GM21529 (cell line): ENCODE results near the gene E2F4.

Experiments used
- ATAC-seq: cut with Tn5 transposase; IDR thresholded peaks from one replicate; pipeline ENCODE4 v1.9.1; 2021; ENCODE audit not compliant: unreplicated experiment

Gene E2F4

DNA sequence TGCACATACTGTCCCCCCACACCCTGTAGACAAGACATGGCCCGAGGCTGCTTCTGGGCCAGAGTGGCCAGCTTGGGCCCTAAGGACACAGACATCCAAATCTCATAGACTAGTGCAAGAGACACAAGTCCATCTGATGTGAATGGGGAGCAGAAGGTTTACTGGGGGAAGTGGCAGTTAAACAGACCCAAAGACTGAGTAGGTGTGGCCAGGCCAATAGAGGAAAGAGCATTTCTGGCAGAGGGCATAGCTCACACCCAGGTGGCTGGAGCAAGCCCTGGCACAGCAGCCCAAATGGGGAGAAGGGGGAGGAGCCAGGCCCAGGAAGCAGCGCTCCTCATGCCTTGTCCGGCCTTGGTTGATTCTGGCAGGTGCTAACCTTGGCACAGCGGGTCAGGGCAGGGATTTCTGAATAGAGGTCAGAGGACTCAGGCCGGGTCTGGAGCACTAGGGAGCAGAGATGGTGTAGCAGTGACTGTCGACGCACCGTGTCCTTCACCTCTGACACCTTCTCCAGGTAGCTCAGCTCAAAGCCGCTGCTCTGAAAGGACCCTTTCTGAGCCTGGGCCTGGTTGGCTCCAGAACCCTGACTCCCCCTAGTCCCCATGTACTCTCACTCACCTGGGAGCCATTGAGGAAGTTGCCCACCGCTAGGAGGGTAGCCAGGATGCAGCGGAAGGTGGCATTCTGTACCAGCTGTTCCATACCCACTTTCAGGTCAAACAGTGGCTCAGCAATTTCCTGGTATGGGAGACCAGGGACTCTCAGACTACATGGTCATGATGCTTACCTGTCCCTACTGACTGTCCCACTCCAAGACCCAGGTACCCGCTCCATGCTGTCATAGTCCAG lies 39.1 kb downstream of the E2F4 start:
- no peak for ATAC-seq

DNA sequence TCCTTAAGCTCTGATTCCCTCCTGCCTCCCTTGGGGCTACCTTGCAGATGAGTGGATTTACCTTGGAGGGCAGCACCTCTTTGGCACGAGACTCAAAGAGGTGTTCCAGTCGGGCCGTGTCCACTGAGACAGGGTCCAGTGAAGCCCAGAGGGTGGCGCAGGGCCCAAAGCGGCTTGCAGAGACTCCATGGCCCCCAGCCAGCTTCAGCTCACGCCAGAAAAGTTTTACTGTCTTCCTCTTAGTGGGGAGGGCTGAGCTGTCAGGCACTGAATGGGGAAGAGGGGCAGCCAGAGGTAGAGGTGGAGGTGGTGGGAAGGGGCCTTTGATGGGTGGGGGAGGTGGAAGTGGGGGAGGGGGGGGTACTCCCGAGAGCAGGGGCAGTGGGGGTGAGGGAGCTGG lies 41.6 kb downstream of the E2F4 start:
- ATAC-seq = no peak

DNA sequence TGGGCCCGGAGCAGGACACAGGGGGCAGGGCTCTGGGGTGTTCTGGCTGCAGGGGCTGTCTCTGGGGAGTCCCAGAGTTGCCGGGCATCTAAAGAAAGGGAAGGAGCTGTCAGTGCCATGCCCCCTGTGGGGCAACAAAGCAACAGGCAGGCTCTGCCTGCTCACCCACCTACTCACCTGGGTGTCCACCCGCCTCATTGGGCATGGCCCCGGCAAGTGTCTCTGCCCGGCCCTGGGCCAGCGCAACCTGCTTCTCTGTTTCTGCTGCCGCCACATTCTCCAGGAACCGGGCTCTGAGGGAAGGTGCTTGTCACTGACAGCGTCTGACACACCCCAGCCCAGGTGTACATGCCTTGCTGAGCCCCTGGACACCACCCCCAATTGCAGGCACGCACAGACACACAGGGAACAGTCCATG lies 42.2 kb downstream of the E2F4 start:
- ATAC-seq = no peak

DNA sequence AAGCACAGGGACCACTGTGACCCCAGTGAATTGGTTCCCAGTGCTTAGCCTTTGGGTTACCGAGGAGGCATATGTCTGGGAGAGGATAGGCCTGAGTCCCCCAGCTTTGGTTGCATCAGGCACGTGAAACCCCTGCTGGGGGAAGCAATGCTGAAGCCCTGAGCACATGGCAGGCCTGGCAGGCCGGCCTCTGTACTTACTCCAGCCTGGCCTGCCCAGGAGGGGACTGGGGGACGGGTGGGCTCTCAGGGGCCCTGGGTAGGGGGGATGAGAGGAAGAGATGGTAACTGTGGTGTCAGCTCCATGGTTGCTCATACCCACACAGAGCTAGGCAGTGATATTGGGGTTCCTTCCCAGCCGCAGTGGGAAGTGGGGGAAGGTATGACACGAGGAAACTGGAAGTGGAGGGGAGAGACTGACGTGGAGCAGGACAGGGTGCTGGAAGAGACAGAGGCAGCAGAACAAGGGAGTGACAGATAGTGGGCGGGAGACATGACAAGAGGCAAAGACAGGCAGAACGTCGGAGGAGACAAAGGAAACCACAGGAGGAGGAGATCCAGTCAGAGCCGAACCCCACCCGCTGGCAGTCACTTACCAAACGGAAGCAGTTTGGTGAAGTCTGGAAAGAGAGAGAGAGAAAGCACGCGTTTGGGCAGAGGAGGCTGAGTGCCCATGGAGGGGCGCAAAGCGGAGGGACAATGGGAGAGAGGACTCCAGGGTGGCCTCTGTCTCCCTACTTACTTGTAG lies 44.0 kb downstream of the E2F4 start:
- no peak for ATAC-seq

DNA sequence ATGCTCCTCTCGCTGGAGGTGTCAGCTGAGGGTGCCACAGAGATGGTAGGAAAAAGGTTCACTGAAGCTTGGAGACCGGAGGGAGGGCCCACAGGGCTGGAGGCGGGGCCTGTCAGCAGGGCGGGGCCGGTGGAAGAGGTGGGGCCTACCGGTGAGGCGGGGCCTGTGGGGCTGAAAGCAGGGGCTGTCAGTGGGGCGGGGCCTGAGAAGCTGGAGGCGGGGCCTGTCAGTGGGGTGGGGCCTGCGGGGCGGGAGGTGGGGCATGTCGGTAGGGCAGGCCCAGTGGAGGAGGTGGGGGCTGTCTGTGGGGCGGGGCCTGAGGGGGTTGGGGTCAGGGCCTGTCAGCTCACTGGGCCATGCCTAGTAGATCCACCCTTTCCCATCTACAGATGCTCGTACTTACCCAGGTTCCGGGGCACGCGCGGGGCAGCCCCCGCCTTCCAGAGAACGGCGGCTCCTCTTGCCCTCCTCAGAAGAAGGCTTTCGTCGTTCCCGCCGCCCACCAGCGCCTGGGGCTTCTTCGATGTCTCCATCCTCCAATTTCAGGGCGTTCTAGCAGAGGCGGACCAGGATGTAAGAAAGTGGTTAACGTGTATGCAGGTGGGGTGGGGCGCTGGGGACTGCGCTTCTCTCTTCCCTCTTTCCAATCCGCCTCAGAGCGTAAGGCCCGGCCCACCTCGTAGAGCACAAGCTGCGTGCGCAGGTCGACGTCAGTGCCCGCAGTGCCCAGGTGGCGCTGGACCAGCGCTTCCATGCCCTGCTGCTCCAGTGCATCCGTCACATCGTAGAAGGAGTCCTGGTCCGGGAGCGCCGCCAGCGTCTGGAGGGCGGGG lies 44.8 kb downstream of the E2F4 start:
- ATAC-seq = no peak

DNA sequence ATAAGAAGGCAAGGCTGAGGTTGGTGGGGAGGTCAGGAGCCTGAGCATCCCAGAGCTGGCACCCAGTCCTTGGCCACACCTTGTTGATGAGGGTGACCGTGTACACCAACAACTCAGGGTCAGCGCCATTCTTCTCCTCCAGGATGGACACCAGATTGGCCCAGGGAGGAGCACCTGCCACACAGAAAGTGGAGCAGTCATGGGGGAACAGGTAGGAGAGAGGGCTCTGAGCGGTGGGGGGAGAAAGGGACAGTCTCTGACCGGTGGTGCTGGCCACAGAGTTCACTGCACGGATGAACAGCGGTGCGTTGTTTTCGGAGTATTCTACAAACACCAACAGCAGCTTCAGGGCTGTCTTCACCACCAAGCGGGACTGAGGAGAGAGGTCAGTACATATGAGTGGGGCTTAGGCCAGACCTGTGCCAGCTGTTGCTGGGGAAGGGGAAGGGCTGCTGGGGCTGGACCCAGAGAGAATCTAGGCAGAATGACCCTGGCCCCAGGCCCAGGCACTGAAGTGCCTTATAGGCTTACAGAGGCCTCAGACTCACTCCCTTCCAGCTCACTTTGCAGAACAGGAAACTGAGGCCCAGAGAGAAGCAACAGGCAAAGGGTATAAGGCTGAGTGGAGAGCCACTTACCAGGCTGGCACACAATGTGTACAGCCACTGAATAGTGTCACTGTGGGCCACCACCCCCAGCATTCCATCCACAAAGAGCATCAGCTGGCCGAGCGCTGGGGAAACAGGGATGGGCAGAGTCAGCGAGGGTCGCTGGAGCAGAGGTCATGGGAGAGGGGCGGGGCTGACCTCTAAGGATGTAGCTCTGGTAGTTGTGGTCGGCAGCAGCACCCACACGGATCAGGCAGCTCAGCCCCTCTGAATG lies 45.7 kb downstream of the E2F4 start:
- no peak for ATAC-seq

DNA sequence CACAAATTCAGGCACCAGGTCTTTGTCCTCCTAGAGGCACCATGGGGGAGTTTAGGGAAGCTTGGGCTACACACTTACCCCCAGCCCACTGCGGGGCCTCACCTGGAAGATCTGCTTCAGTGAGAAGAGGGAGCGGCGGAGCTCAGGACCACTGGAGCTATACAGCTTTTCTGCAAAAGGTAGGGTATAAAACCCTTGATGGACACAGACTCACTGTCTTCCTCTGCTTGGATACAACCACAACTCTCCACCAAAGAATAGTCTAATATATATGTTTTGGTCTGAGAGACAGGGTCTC lies 46.3 kb downstream of the E2F4 start:
- ATAC-seq = no peak

DNA sequence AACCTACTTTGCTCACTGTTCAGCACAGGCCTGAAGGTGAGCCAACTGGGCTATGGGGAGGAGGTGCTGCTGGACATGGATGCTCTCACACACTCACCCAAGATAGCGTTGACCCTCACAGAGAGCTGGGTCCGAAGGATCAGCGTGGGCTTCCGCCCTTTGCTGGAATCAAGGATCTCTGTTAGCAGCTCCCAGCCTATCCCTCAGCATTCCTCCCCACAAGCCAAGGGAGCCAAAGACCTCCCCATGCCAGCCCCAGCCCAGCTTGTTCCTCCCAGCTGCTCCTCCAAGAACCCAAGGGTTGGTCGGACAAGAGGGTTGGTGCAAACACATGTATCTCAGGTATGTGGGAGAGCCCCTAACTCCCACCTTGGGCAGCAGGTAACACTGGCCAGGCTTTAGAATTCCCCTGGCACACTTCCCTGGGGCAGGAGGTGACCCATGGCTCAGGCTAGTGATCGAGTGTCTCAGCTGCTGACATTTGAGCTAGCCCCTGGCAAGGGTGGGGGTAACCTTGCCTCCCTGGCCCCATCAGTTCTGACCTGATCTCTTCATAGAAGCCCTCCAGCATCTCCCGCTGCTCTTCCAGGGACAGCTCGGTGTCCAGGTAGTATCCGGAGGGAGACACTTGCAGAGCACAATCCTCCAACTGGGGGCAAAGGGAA lies 47.0 kb downstream of the E2F4 start:
- ATAC-seq = no peak

DNA sequence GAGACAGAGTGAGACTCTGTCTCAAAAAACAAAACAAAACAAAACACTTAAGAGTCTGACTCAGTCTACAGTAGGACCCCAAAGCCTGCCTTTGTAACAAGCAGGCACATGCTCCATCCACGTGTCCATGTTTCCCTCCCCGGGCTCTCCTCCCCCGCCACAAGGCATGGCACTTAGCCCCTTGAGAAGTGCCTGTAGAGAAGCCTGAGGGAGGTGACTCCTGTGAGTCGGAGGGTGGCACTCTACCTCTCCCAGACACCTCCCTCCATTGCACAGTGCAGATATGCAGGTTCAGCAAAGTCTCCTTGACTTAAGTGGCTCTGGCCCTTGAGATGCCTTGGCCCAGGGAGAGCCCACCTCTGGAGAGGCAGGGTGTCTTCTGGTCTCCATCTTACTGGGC lies 48.6 kb downstream of the E2F4 start:
- ATAC-seq = no peak

DNA sequence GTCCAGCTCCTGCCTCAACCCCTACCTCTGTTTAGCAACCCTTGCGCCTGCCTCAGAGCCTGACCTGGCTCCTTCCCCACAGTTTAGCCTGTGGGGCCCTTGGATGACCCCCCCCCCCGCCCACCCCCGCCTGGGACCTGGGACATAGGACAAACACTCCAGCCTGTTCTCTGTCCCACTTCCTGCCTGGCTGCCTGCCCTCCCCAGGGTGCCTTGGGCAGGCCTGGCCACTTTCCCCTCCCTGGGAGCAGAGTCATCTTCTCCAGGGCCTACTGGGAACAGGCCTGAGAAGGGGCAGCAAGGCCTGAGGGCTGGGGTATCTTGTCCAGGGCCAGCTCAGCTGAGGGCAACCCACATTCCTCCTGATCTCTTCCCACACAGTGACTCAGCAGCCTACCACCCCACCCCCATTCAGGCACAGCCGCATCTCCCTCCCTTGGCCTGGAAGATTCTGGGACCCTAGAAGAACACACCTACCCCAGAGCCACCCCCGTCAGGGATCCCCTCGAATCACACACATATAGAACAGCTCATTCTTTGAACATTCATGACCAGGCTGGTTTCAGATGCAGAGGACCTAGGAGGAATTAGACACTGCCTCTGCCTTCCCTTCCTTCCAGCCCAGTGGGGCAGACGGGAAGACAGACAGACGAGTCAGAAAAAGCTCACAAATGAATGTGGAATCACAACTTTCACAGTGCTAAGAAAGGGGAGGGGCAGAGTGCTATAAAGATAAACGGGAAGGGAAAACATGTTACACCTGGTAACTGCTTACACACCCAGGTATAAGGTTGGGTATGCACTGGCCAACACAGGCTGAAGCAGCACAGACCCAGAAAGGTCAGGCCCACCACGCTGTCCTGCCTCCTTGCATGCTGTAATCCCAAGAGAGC lies 49.3 kb downstream of the E2F4 start:
- no peak for ATAC-seq

DNA sequence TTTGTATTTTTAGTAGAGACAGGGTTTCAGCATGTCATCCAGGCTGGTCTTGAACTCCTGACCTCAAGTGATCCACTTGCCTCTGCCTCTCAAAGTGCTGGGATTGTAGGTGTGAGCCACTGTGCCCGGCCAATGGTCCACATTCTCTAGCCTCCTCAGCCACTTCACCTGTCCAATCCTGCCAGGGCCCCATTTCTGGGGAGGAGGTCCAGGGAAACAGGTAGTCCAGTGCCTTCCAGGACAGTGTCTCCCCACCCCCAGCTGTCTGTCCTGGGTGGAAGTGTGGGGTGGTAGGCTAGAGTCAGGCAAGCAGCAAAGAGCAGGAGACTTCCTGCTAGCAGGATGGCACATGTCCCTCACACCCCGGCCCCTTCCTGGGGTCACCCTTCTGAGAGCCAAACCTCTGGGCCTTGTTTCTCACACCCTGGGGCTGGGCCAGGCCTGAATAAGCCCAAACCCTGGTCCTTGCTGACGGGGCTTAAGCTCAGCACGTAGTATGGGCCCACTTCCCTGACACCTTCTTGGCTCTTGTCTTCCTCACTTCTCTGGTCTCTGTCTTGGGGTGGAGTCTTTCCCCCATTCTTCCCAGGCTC lies 50.3 kb downstream of the E2F4 start:
- ATAC-seq = no peak

DNA sequence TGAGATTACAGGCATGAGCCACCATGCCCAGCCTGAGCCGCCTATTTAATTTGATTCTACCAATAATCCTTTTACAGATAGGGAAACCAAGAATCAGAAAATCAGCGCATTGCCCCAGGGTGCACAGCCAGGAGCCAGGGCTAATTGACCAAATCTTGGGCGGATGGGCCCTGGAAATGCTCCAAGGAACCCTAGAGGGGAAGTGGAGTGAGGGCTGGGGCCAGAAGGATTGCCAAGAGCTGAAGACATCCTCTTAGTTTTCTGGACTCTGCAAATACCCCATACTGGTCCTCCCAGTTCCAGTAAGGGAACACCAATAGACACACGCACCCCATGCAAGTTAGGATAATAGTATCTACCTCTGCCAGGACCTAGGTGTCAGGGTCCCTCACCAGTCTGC lies 51.5 kb downstream of the E2F4 start:
- no peak for ATAC-seq

DNA sequence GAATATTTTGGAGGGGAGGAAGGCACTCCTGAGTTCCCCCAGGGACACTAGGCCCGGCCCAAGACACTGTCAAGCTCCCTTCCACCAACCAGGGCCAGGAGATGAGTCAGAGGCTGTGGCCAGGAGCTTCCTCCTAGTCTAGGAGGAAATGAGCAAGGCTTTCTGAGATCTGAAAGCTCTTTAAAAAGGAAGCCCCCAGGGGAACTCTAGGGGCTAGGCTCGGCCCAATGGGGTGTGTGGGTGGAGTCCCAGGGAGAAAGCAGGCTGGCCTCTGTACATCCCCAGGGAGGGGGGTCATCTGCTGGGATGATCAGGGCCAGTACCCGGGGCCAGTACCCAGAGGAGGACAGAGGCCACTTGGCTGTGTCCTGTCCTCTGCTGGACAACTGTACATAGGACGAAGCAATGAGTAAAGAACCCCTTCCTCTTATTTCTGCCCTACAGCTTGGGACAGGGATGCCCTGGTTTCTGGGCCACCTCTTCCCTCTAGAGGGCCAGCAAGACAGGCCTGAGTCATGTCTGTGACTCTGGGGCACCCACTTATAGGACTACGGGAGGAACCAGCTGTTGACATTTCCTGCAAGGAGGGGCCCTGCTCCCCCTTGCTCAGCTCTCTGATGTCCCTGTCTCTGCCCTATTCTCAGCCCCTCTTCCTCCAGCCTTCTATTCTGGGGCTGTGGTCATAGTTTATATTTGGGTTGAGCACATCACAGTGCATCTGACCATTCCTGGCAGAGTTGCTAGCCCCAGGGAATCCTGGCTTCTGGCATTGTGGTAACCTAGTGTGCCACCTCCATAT lies 52.6 kb downstream of the E2F4 start:
- peak; percentile 54 for ATAC-seq

DNA sequence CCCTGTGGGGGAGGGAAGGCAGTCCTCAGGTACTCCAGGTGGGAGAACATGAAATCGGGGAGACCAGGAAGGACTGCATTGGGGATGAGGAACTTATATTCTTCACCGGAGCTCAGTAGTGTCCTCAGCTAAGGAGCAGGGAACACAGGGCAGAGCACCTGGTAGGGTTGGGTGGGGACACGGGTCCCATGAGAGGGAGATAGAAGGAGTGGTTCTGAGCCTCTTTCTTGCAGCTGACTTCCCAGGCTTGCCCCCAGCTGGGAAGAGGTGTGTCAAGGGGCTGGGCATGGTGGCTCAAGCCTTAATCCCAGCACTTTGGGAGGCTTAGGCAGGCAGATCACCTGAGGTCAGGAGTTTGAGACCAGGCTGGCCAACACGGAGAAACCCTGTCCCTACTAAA lies 53.2 kb downstream of the E2F4 start:
- no peak for ATAC-seq

DNA sequence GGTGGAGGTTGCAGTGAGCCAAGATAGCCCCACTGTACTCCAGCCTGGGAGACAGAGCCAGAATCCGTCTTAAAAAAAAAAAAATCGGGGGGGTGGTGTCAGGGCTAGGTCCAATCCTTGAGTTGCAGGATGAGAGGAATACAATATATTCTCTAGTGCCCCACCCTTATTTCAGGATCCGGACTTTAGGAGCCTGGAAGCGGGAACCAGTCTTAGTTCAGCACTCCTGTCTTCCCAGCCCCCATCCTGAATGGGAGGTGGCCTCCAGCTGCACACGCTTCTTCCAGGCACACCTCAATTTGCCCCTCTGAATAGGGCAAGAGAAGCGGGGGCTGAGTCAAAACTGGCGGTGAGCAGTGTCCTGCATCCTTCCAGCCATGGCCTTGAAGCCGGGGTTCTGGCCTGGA lies 53.7 kb downstream of the E2F4 start:
- ATAC-seq = no peak

DNA sequence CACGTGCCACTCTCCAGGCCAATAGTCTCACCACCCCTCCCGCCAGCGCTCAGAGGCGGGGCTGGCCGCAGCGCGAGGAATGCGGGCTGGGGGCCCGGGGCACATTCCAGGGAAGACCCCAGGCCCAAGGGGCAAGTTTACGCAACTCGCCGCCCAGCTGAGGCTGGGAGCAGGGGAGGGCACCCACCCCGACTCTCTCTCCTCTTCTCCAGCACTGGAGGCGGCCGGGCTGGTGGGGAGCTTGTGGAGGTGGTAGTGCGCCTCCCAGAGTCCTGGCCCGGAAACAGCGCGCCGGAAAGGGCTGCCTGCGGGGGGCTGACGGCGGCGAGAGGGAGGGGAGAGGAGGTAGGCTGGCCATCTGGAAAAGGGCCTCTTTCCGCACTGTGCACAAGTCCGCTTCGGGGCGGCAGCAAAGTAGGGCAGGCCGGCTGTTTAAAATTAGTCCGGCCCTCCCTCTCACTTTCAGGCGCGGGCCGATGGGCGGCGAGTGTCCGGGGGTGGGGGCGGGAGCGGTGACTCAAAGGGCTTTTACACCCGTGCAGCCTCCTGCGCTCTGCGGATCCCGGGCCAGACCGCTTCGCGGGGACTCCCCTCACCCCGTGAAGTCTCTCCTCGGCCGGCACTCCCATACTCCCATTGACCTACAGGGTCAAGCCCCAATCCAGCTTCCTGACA lies 54.3 kb downstream of the E2F4 start:
- peak; percentile 29 for ATAC-seq

DNA sequence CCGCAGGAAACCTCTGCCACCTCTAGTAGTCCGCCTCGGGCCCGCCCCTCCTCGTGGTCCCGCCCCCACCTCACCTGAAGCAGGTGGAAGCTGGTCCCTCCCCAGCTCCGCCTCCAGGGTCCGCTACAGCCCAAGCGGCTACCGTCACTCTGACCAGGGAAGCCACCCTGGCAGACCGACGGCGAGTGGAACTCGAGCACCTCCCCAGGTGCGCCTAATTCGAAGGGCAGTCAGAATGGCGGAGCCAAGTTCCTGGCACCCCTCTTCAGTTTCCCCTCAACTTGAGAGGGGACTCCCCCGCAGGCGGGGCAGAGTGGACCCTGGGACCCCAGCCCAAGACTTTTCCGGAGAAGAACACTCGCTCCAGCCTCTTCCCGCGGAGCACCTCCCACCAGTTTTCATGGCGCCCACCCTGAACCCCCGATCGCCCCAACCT lies 54.8 kb downstream of the E2F4 start:
- peak; percentile 15 for ATAC-seq
